Prostate gland (tissue), 2 donors: ENCODE results near the gene CDC42BPA.

Experiments
- CTCF ChIP-seq, 4 experiments: fragments of 200-600 bp in 2 of 4; fragments of 450-650 bp in 2 of 4; sonication (generic) in 2 of 4; IDR thresholded peaks; 1 replicate in 3 of 4; 2 replicates in 1 of 4; pipeline ENCODE4 v1.5.1; 2016 to 2019; ENCODE audit warnings: antibody characterized with exemption in 4 of 4, mild to moderate bottlenecking in 2 of 4, moderate library complexity in 2 of 4
- POLR2A ChIP-seq: fragments of 450-650 bp; IDR thresholded peaks from one replicate; pipeline ENCODE4 v1.6.1; 2016; ENCODE audit warnings: antibody characterized with exemption, mild to moderate bottlenecking
- POLR2AphosphoS5 ChIP-seq: sonication (generic); formaldehyde crosslinking; IDR thresholded peaks from one replicate; pipeline ENCODE4 v1.6.1; 2017; ENCODE audit warnings: antibody characterized with exemption

- TF ChIP-seq POLR2AphosphoS5 (no peak), CTCF (IDR thresholded peaks at IDR 0.05) (no peak), POLR2A (no peak)
These were observed 328.1 kb downstream of the CDC42BPA start for GRCh38 chr1:226990133-226990716.
